IMR-90 (cell line): ENCODE measurements around the gene PIK3CB. TPM values are rescaled to one million over a fixed set of nuclear protein-coding genes. Genes with fewer than 3 reads are reported as not detected.

Experiments used
- ATAC-seq: fragments of 200-7000 bp; cut with Tn5 transposase; 2 replicates; pipeline ENCODE4 v1.9.1; 2020; ENCODE audit warnings: low read depth, mild to moderate bottlenecking, moderate library complexity
- BruUV-seq: library from RNA; stranded (reverse); fragments of 400-500 nt; replicated peaks from 2 replicates; lab custom pipeline; 2021; lab: Mats Ljungman, UMichigan
- CTCF ChIA-PET: fragments of 300-600 bp; formaldehyde crosslinking; extraction: SDS; loops from one replicate; lab custom pipeline; 2021; ENCODE audit warnings: antibody characterized with exemption; lab: Yijun Ruan, JAX
- POLR2A ChIA-PET: fragments of 300-600 bp; sonication (Branson Sonifier 250); formaldehyde crosslinking; loops from one replicate; lab custom pipeline; 2022; ENCODE audit warnings: antibody characterized with exemption; ENCODE audit not compliant: unreplicated experiment; lab: Charles Lee
- DNase-seq: peaks from one replicate; pipeline ENCODE4 v3.0.0; 2013
- H2AFZ ChIP-seq: replicated peaks from 2 replicates; pipeline ENCODE3; 2013; ENCODE audit warnings: low read length, mild to moderate bottlenecking; ENCODE audit not compliant: poor library complexity
- H2AK5ac ChIP-seq: 2 replicates; pipeline ENCODE4 v1.6.1; 2013; ENCODE audit warnings: low read depth, low read length, inconsistent platforms
- H2AK9ac ChIP-seq: replicated peaks from 2 replicates; pipeline ENCODE3; 2013; ENCODE audit warnings: mild to moderate bottlenecking, low read depth, low read length, moderate library complexity; ENCODE audit not compliant: poor library complexity
- H2BK120ac ChIP-seq: 2 replicates; pipeline ENCODE4 v1.6.1; 2013; ENCODE audit warnings: low read depth, low read length, inconsistent platforms
- H2BK15ac ChIP-seq: 3 replicates; pipeline ENCODE4 v1.6.1; 2013; ENCODE audit warnings: low read depth, low read length, inconsistent platforms
- H2BK20ac ChIP-seq: 2 replicates; pipeline ENCODE4 v1.6.1; 2013; ENCODE audit warnings: low read depth, mild to moderate bottlenecking, inconsistent platforms, low read length, moderate library complexity
- H2BK5ac ChIP-seq: 2 replicates; pipeline ENCODE4 v1.6.1; 2013; ENCODE audit warnings: mild to moderate bottlenecking, low read depth, low read length, inconsistent platforms; ENCODE audit not compliant: poor library complexity, severe bottlenecking
- H3K14ac ChIP-seq: replicated peaks from 2 replicates; pipeline ENCODE4 v1.6.1; 2013; ENCODE audit warnings: low read depth, low read length, inconsistent platforms
- H3K18ac ChIP-seq: 2 replicates; pipeline ENCODE4 v1.6.1; 2013; ENCODE audit warnings: low read depth, low read length, control low read depth
- H3K23ac ChIP-seq: 2 replicates; pipeline ENCODE4 v1.6.1; 2013; ENCODE audit warnings: low read depth, low read length, inconsistent platforms
- H3K27ac ChIP-seq: 2 replicates; pipeline ENCODE4 v1.5.1; 2013; ENCODE audit warnings: mild to moderate bottlenecking, control low read depth, low read length; ENCODE audit not compliant: insufficient read depth
- H3K27me3 ChIP-seq: 2 replicates; pipeline ENCODE4 v1.6.1; 2013; ENCODE audit warnings: low read length; ENCODE audit not compliant: control insufficient read depth, insufficient read depth
- H3K36me3 ChIP-seq: 2 replicates; pipeline ENCODE4 v1.6.1; 2013; ENCODE audit warnings: low read length, mixed read lengths; ENCODE audit not compliant: control insufficient read depth, insufficient read depth
- H3K4ac ChIP-seq: 2 replicates; pipeline ENCODE4 v1.6.1; 2013; ENCODE audit warnings: low read depth, low read length, inconsistent platforms
- H3K4me1 ChIP-seq: 2 replicates; pipeline ENCODE4 v1.6.1; 2013; ENCODE audit warnings: low read length, mixed read lengths; ENCODE audit not compliant: control insufficient read depth, insufficient read depth
- H3K4me2 ChIP-seq: 2 replicates; pipeline ENCODE4 v1.6.1; 2013; ENCODE audit warnings: low read depth, mild to moderate bottlenecking, control low read depth, low read length, moderate library complexity
- H3K4me3 ChIP-seq: 2 replicates; pipeline ENCODE4 v1.5.1; 2013; ENCODE audit warnings: low read depth, mild to moderate bottlenecking, control low read depth, low read length, moderate library complexity; ENCODE audit not compliant: insufficient read depth
- H3K56ac ChIP-seq: 2 replicates; pipeline ENCODE4 v1.6.1; 2013; ENCODE audit warnings: low read length, inconsistent platforms; ENCODE audit not compliant: insufficient read depth; ENCODE audit errors: extremely low read depth
- H3K79me1 ChIP-seq, 2 experiments: 2 replicates each; pipeline ENCODE4 v1.6.1; 2013; ENCODE audit warnings: low read length in 2 of 2, inconsistent platforms in 1 of 2, low read depth in 1 of 2
- H3K9ac ChIP-seq: 2 replicates; pipeline ENCODE4 v1.6.1; 2013; ENCODE audit warnings: low read depth, low read length, control low read depth
- H3K9me1 ChIP-seq: 2 replicates; pipeline ENCODE4 v1.6.1; 2013; ENCODE audit warnings: low read length, inconsistent platforms; ENCODE audit not compliant: insufficient read depth
- H3K9me3 ChIP-seq: 2 replicates; pipeline ENCODE4 v1.6.1; 2013; ENCODE audit warnings: low read length; ENCODE audit not compliant: control insufficient read depth, insufficient read depth
- H4K20me1 ChIP-seq: 2 replicates; pipeline ENCODE4 v1.6.1; 2013; ENCODE audit warnings: low read length, inconsistent platforms; ENCODE audit not compliant: insufficient read depth
- H4K5ac ChIP-seq: 2 replicates; pipeline ENCODE4 v1.6.1; 2013; ENCODE audit warnings: mild to moderate bottlenecking, low read depth, low read length, control low read depth
- H4K8ac ChIP-seq, 2 experiments: 2 replicates each; pipeline ENCODE4 v1.6.1; 2013; ENCODE audit warnings: low read depth in 2 of 2, low read length in 2 of 2, control low read depth in 1 of 2, inconsistent platforms in 1 of 2
- H4K91ac ChIP-seq: 2 replicates; pipeline ENCODE4 v1.6.1; 2013; ENCODE audit warnings: low read depth, low read length, inconsistent platforms; ENCODE audit not compliant: insufficient read depth
- MAZ ChIP-seq: IDR thresholded peaks from 2 replicates; pipeline ENCODE4 v1.6.1; 2012; ENCODE audit warnings: low read depth, mild to moderate bottlenecking, low read length, improper control_type of control experiment, moderate library complexity, borderline replicate concordance
- POLR2A ChIP-seq: IDR thresholded peaks from 2 replicates; pipeline ENCODE4 v1.6.1; 2012; ENCODE audit warnings: mild to moderate bottlenecking, low read depth, low read length
- WGBS, 2 experiments: methylation state at CpG; one replicate each; pipeline versions ENCODE4 v1.1.5 to v1.1.7; 2013; ENCODE audit warnings: missing lambda C conversion rate in 2 of 2; ENCODE audit not compliant: insufficient read length in 1 of 2; ENCODE audit errors: extremely low coverage in 2 of 2; 5-methylcytosine and 5-hydroxymethylcytosine counted together
- dilution Hi-C: fragments of 300-500 bp; cut with HindIII; formaldehyde crosslinking; loops from one replicate; pipeline ENCODE4 v1.14.3; 2018; ENCODE audit warnings: low sequenced_read_pairs; ENCODE audit not compliant: unreplicated experiment
- in situ Hi-C: fragments of 300-500 bp; cut with MboI; formaldehyde crosslinking; loops from 3 replicates; pipeline ENCODE4 v1.14.3; 2019; ENCODE audit warnings: low sequenced_read_pairs, inconsistent platforms, mixed read lengths
- intact Hi-C: fragments of 100-400 bp; cut with micrococcal nuclease; formaldehyde crosslinking; loops from 2 replicates; pipeline ENCODE4 v1.10.0; 2022
- polyA plus RNA-seq, 3 experiments: library from polyadenylated mRNA; depleted of rRNA; stranded (reverse); fragments of >200 nt; gene quantifications; 2 replicates each; pipeline ENCODE4 v1.2.3, GENCODE V29; 2012; ENCODE audit warnings: low replicate concordance in 1 of 3
- total RNA-seq: library from RNA; depleted of rRNA; stranded (reverse); fragments of >200 nt; gene quantifications from 2 replicates; pipeline ENCODE4 v1.2.3, GENCODE V29; 2012

PIK3CB gene
- total and polyA plus RNA-seq, 2 of the 4 experiments (the other 2 are of a cell fraction): 6.3 to 6.8 TPM

GRCh38 chr3:138768946-138769345 lies 65.8 kb downstream of the PIK3CB start:
- H3K4ac ChIP-seq: no peak overlapping the region
- ATAC-seq: 0 out of 2 replicates have a peak, but pooled peaks have one; percentile 14
- no peak overlapping the region for H3K18ac ChIP-seq
- H3K56ac ChIP-seq: no peak overlapping the region
- no peaks in the 10 kb centered on the region for H3K9me1 ChIP-seq
- peaks cover 4 to 20% of the 10 kb centered on the region in 2 experiments for H3K79me1 ChIP-seq
- no peak overlapping the region for H3K4me2 ChIP-seq
- no peaks in the 10 kb centered on the region for H3K27me3 ChIP-seq
- in situ Hi-C loops (no loop called here), dilution Hi-C loops (no loop called here), intact Hi-C loops (no loop called here)
- H4K20me1 ChIP-seq: no peaks in the 10 kb centered on the region
- H3K23ac ChIP-seq: no peak overlapping the region
- H3K4me3 ChIP-seq: no peak overlapping the region
- no peak overlapping the region; a peak in 1 of 4 replicates for H4K8ac ChIP-seq
- H2BK120ac ChIP-seq: no peak overlapping the region
- H2AK5ac ChIP-seq: no peak overlapping the region
- CTCF ChIA-PET: interaction anchor here (0.7 to 1.1 kb wide), 3 partner anchors 11 to 146 kb away, joined by 3 read pairs; no protein-coding TSS in a partner anchor
- no TSS peak for BruUV-seq
- H2AFZ ChIP-seq: no peak overlapping the region
- no CpG with 5 or more reads among the region's 5 CpGs for WGBS, 2 experiments
- no peak overlapping the region for H4K5ac ChIP-seq
- no peak overlapping the region for H2BK5ac ChIP-seq
- TF ChIP-seq MAZ: no peak
- TF ChIP-seq POLR2A: no peak
- no peak overlapping the region for H2BK15ac ChIP-seq
- H2AK9ac ChIP-seq: no peak overlapping the region
- no peak overlapping the region for H3K9ac ChIP-seq
- DNase-seq: no peak
- no peak overlapping the region for H3K14ac ChIP-seq
- H3K4me1 ChIP-seq: no peaks in the 10 kb centered on the region
- POLR2A ChIA-PET: interaction anchor here (0.5 kb wide), 1 partner anchor 27 kb away, joined by 17 read pairs; no protein-coding TSS in a partner anchor
- no peak overlapping the region for H3K27ac ChIP-seq
- peaks cover 5% of the 10 kb centered on the region; the same call in 1 of the 2 replicates for H3K36me3 ChIP-seq
- no peak overlapping the region for H4K91ac ChIP-seq
- H2BK20ac ChIP-seq: no peak overlapping the region
- H3K9me3 ChIP-seq: peaks cover 7% of the 10 kb centered on the region; the same call in 1 of the 2 replicates
